Ascending aorta (tissue), 2 donors: ENCODE measurements around the gene TMEM204. TPM values are rescaled to one million over a fixed set of nuclear protein-coding genes. Genes with fewer than 3 reads are reported as not detected.

Experiments
- DNase-seq, 2 donors: peaks; one replicate each; pipeline ENCODE4 v3.0.0-alpha.2; 2019; ENCODE audit warnings: low spot score in 2 of 2
- H3K27ac ChIP-seq, 2 donors: fragments of 200-600 bp; sonication (generic); one replicate each; pipeline ENCODE4 v1.5.1; 2016 to 2017; ENCODE audit warnings: mild to moderate bottlenecking in 1 of 2
- H3K27me3 ChIP-seq: fragments of 200-600 bp; sonication (generic); one replicate; pipeline ENCODE4 v1.5.1; 2017
- H3K36me3 ChIP-seq, 2 donors: fragments of 200-600 bp; sonication (generic); one replicate each; pipeline ENCODE4 v1.5.1; 2016
- H3K4me1 ChIP-seq, 2 donors: fragments of 200-600 bp; sonication (generic); one replicate each; pipeline ENCODE4 v1.5.1; 2016 to 2017; ENCODE audit warnings: mild to moderate bottlenecking in 1 of 2
- H3K4me3 ChIP-seq, 2 donors: fragments of 200-600 bp; sonication (generic); one replicate each; pipeline ENCODE4 v1.5.1; 2016 to 2017; ENCODE audit warnings: mild to moderate bottlenecking in 1 of 2
- H3K9me3 ChIP-seq, 2 donors: fragments of 200-600 bp; sonication (generic); one replicate each; pipeline ENCODE4 v1.5.1; 2016
- CTCF ChIP-seq, 3 experiments: fragments of 200-600 bp in 2 of 3; fragments of 450-650 bp in 1 of 3; sonication (generic) in 2 of 3; IDR thresholded peaks; one replicate each; pipeline ENCODE4 v1.5.1; 2016 to 2019; ENCODE audit warnings: antibody characterized with exemption in 3 of 3, mild to moderate bottlenecking in 1 of 3, moderate library complexity in 1 of 3
- intact Hi-C: fragments of 100-400 bp; cut with DNase I; formaldehyde crosslinking; loops from one replicate; pipeline ENCODE4 v1.15.1; 2023
- total RNA-seq: library from RNA; depleted of rRNA; stranded (reverse); fragments of >200 nt; gene quantifications from one replicate; pipeline ENCODE4 v1.1.0, GENCODE V29; 2016

TMEM204 gene
- total RNA-seq, 1 donor from 2014 or later: 145 TPM

DNA sequence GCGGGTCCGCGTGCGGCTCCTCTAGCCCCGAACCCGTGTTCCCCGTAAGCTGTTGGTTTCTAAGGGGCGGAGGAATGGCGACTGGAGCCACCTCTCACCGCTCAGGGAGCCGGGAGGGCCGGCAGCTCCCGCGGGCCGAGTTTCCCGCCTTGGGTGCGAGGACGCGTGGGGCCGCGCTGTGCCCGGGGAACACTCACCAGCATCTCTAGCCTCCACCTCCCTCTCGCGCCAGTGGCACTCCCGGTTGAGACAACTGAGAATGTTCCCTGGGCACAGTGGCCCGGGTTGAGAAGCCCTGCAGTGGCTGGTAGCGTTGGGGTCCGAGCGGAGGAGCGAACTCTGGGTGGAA, 39.7 kb upstream of the TMEM204 start:
- H3K4me1 ChIP-seq: peaks cover 3 to 9% of the 10 kb centered on the region in 2 donors
- no peaks in the 10 kb centered on the region for H3K27me3 ChIP-seq
- intact Hi-C loops: loop anchor here (1.0 to 5.0 kb wide), 6 partner anchors 15 to 213 kb away; partner anchors contain the start of genes CLCN7, CRAMP1, IFT140 and MAPK8IP3
- peak overlapping the region; percentile 76 to 93 for H3K27ac ChIP-seq
- H3K9me3 ChIP-seq: no peaks in the 10 kb centered on the region
- peaks cover 27 to 33% of the 10 kb centered on the region in 2 donors for H3K36me3 ChIP-seq
- H3K4me3 ChIP-seq: peak overlapping the region; percentile 78 to 93
- TF ChIP-seq CTCF (IDR thresholded peaks at IDR 0.05): no peak
- DNase-seq: no peak

DNA sequence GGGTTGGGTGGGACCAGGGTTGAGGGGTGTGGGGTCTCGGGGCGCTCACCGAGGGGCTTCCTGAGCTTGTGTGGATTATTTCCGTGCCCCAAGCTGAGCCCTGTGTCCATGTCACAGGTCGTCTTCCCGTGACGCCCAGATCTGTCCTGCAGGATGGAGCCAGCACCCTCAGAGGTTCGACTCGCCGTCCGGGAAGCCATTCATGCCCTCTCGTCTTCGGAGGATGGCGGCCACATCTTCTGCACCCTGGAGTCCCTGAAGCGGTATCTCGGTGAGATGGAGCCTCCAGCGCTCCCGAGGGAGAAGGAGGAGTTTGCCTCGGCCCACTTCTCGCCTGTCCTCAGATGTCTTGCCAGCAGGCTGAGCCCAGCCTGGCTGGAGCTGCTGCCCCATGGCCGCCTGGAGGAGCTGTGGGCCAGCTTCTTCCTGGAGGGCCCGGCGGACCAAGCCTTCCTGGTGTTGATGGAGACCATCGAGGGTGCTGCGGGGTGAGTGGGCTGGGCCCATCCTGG, 39.3 kb upstream of the TMEM204 start:
- Histone ChIP-seq H3K4me3 (peak overlapping the region; percentile 78 to 93), H3K4me1 (peaks cover 3 to 9% of the 10 kb centered on the region in 2 donors), H3K27ac (peak overlapping the region in 1 of 2 donors; percentile 93), H3K36me3 (peaks cover 27 to 38% of the 10 kb centered on the region in 2 donors), H3K9me3 (no peaks in the 10 kb centered on the region), H3K27me3 (no peaks in the 10 kb centered on the region)
- DNase-seq: peak in 1 of 2 donors; percentile 80
- intact Hi-C loops: loop anchor here (2.0 to 5.0 kb wide), 2 partner anchors 15 to 38 kb away; partner anchors contain the start of gene TMEM204
- TF ChIP-seq CTCF (IDR thresholded peaks at IDR 0.05): peak; percentile 53 to 65 (median 58)

GRCh38 chr16:1494711-1495110, 38.8 kb upstream of the TMEM204 start:
- H3K4me3 ChIP-seq: peak overlapping the region; percentile 78 to 93
- no peak overlapping the region for H3K27ac ChIP-seq
- DNase-seq: no peak
- peaks cover 32 to 43% of the 10 kb centered on the region in 2 donors for H3K36me3 ChIP-seq
- no peaks in the 10 kb centered on the region for H3K27me3 ChIP-seq
- H3K4me1 ChIP-seq: peaks cover 3 to 9% of the 10 kb centered on the region in 2 donors
- no peaks in the 10 kb centered on the region for H3K9me3 ChIP-seq
- intact Hi-C loops: loop anchor here (2.0 to 5.0 kb wide), 2 partner anchors 14 to 38 kb away; partner anchors contain the start of gene TMEM204
- no peak for TF ChIP-seq CTCF (IDR thresholded peaks at IDR 0.05)

- Histone ChIP-seq H3K27me3 (no peaks in the 10 kb centered on the region), H3K36me3 (peaks cover 38 to 50% of the 10 kb centered on the region in 2 donors), H3K4me1 (peaks cover 3 to 9% of the 10 kb centered on the region in 2 donors), H3K4me3 (no peak overlapping the region), H3K27ac (no peak overlapping the region), H3K9me3 (no peaks in the 10 kb centered on the region)
- no peak for TF ChIP-seq CTCF (IDR thresholded peaks at IDR 0.05)
- intact Hi-C loops: loop anchor here (2.0 kb wide), 1 partner anchor 13 kb away; no protein-coding TSS in a partner anchor
- DNase-seq: no peak
These were observed 38.1 kb upstream of the TMEM204 start for GRCh38 chr16:1495211-1495888.

GRCh38 chr16:1495889-1496262, 37.6 kb upstream of the TMEM204 start:
- H3K9me3 ChIP-seq: no peaks in the 10 kb centered on the region
- no peak for TF ChIP-seq CTCF (IDR thresholded peaks at IDR 0.05)
- peaks cover 3 to 9% of the 10 kb centered on the region in 2 donors for H3K4me1 ChIP-seq
- H3K27me3 ChIP-seq: no peaks in the 10 kb centered on the region
- no peak for DNase-seq
- intact Hi-C loops: loop anchor here (2.0 kb wide), 1 partner anchor 13 kb away; no protein-coding TSS in a partner anchor
- peaks cover 44 to 55% of the 10 kb centered on the region in 2 donors for H3K36me3 ChIP-seq
- no peak overlapping the region for H3K4me3 ChIP-seq
- H3K27ac ChIP-seq: no peak overlapping the region
